Natural killer cell treated with Interleukin-12 subunit alpha and Interleukin-12 subunit beta and Interleukin-15 and Interleukin-18, amount 100 ng/mL, for 72 hours (primary cell): ENCODE data around the gene TPGS1. TPM values are rescaled to one million over a fixed set of nuclear protein-coding genes. Genes with fewer than 3 reads are reported as not detected.

Source experiments
- ATAC-seq, 2 donors: fragments of 150-1000 bp; cut with Tn5 transposase in 1 of 2; sonication (Bioruptor Pico), chemical (Tn5 transposase) in 1 of 2; 2 replicates each; pipeline ENCODE4 v1.10.0; 2021
- DNase-seq: peaks from one replicate; pipeline ENCODE4 v3.0.0; 2022; ENCODE audit warnings: low spot score
- H3K27ac Mint-ChIP-seq, 2 donors: 1 replicate in 1 of 2; 2 replicates in 1 of 2; pipeline ENCODE4 v1.8.0; 2022; ENCODE audit warnings: mixed read lengths in 2 of 2, mild to moderate bottlenecking in 1 of 2, moderate library complexity in 1 of 2
- H3K27me3 Mint-ChIP-seq, 2 donors: 1 replicate in 1 of 2; 2 replicates in 1 of 2; pipeline ENCODE4 v1.8.0; 2022; ENCODE audit warnings: mixed read lengths in 2 of 2
- H3K36me3 Mint-ChIP-seq: one replicate; pipeline ENCODE4 v1.8.0; 2022; ENCODE audit warnings: mixed read lengths
- H3K4me1 Mint-ChIP-seq, 2 donors: 1 replicate in 1 of 2; 2 replicates in 1 of 2; pipeline ENCODE4 v1.8.0; 2022; ENCODE audit warnings: low read depth in 2 of 2, mixed read lengths in 2 of 2, mild to moderate bottlenecking in 1 of 2
- H3K4me3 Mint-ChIP-seq: one replicate; pipeline ENCODE4 v1.8.0; 2022; ENCODE audit warnings: mixed read lengths
- H3K9me3 Mint-ChIP-seq: 2 replicates; pipeline ENCODE4 v1.8.0; 2022; ENCODE audit warnings: mixed read lengths
- total RNA-seq, 2 donors: library from RNA; stranded (reverse); gene quantifications; one replicate each; pipeline ENCODE4 v1.2.3, GENCODE V29; 2022

TPGS1 gene
- total RNA-seq, result 10 to 100 TPM; 16.3 to 17.7 TPM

GRCh38 chr19:507286-508203, at the start of gene TPGS1:
TSS of gene TPGS1 (plus strand) at chr19:507497. CDS start at chr19:507507, 10 bp downstream.
- H3K36me3 Mint-ChIP-seq, result no peaks in the 10 kb centered on the region
- H3K4me3 Mint-ChIP-seq, result peak within 1 kb of the TSS; percentile 93
- no peaks in the 10 kb centered on the region for H3K27me3 Mint-ChIP-seq
- no peaks in the 10 kb centered on the region for H3K9me3 Mint-ChIP-seq
- peak; percentile 75 to 84 for ATAC-seq
- peaks cover 32 to 39% of the 10 kb centered on the region in 2 donors for H3K4me1 Mint-ChIP-seq
- H3K27ac Mint-ChIP-seq, result peak within 1 kb of the TSS; percentile 98 to 99
- DNase-seq, result peak; percentile 88

- Mint-ChIP-seq H3K4me1 (peaks cover 3 to 5% of the 10 kb centered on the region in 2 donors), H3K4me3 (no peak overlapping the region), H3K27ac (no peak overlapping the region), H3K9me3 (no peaks in the 10 kb centered on the region), H3K36me3 (no peaks in the 10 kb centered on the region), H3K27me3 (peaks cover 6 to 11% of the 10 kb centered on the region in 2 donors)
- peak; percentile 55 for DNase-seq
- ATAC-seq, result no peak
Observed at GRCh38 chr19:457636-458035, 49.7 kb upstream of the TPGS1 start.

- Mint-ChIP-seq H3K4me1 (peaks cover 3 to 5% of the 10 kb centered on the region in 2 donors), H3K9me3 (no peaks in the 10 kb centered on the region), H3K27me3 (peaks cover 6 to 13% of the 10 kb centered on the region in 2 donors), H3K36me3 (no peaks in the 10 kb centered on the region), H3K4me3 (no peak overlapping the region), H3K27ac (no peak overlapping the region)
- no peak for ATAC-seq
- peak; percentile 42 for DNase-seq
Observed at GRCh38 chr19:458091-459042, 48.9 kb upstream of the TPGS1 start.

- ATAC-seq (no peak), DNase-seq (no peak)
- Mint-ChIP-seq H3K27ac (no peak overlapping the region), H3K9me3 (peaks cover 5% of the 10 kb centered on the region), H3K4me3 (peak overlapping the region; percentile 32), H3K36me3 (no peaks in the 10 kb centered on the region), H3K27me3 (peaks cover 12 to 16% of the 10 kb centered on the region in 2 donors), H3K4me1 (peaks cover 3 to 5% of the 10 kb centered on the region in 2 donors)
Observed at GRCh38 chr19:459724-460511, 47.4 kb upstream of the TPGS1 start.

- H3K36me3 Mint-ChIP-seq, result no peaks in the 10 kb centered on the region
- ATAC-seq, result no peak
- no peak for DNase-seq
- H3K4me1 Mint-ChIP-seq, result peaks cover 3 to 5% of the 10 kb centered on the region in 2 donors
- H3K27me3 Mint-ChIP-seq, result peaks cover 15 to 19% of the 10 kb centered on the region in 2 donors
- H3K27ac Mint-ChIP-seq, result no peak within 1 kb of the TSS
- peaks cover 8% of the 10 kb centered on the region for H3K9me3 Mint-ChIP-seq
- peak within 1 kb of the TSS; percentile 32 for H3K4me3 Mint-ChIP-seq
Observed at GRCh38 chr19:460877-461720, 46.2 kb upstream of the TPGS1 start, which contains the start of gene SHC2. TSS of gene SHC2 (minus strand) at chr19:461033. CDS start at chr19:460996, 37 bp downstream.

GRCh38 chr19:461721-462551, 45.4 kb upstream of the TPGS1 start:
- H3K27me3 Mint-ChIP-seq, result peaks cover 15 to 19% of the 10 kb centered on the region in 2 donors
- DNase-seq (no peak), ATAC-seq (no peak)
- peak overlapping the region; percentile 8 for H3K4me3 Mint-ChIP-seq
- no peak overlapping the region for H3K27ac Mint-ChIP-seq
- H3K36me3 Mint-ChIP-seq, result no peaks in the 10 kb centered on the region
- peaks cover 3 to 5% of the 10 kb centered on the region in 2 donors for H3K4me1 Mint-ChIP-seq
- peaks cover 8% of the 10 kb centered on the region for H3K9me3 Mint-ChIP-seq

- no peak for DNase-seq
- peaks cover 0 to 3% of the 10 kb centered on the region in 2 donors for H3K4me1 Mint-ChIP-seq
- ATAC-seq, result no peak
Observed at GRCh38 chr19:463483-464207, 43.7 kb upstream of the TPGS1 start.

GRCh38 chr19:464208-464545, 43.1 kb upstream of the TPGS1 start:
- ATAC-seq (no peak), DNase-seq (no peak)
- Mint-ChIP-seq H3K36me3 (no peaks in the 10 kb centered on the region), H3K27me3 (peaks cover 8 to 15% of the 10 kb centered on the region in 2 donors), H3K27ac (no peak overlapping the region), H3K4me3 (no peak overlapping the region), H3K9me3 (peaks cover 8% of the 10 kb centered on the region), H3K4me1 (peaks cover 0 to 3% of the 10 kb centered on the region in 2 donors)

More at GRCh38 chr19:463483-464207, 43.7 kb upstream of the TPGS1 start:
- H3K27ac Mint-ChIP-seq, result no peak overlapping the region
- no peak overlapping the region for H3K4me3 Mint-ChIP-seq
- peaks cover 8 to 15% of the 10 kb centered on the region in 2 donors for H3K27me3 Mint-ChIP-seq
- peaks cover 8% of the 10 kb centered on the region for H3K9me3 Mint-ChIP-seq
- no peaks in the 10 kb centered on the region for H3K36me3 Mint-ChIP-seq

GRCh38 chr19:465056-465816, 42.1 kb upstream of the TPGS1 start:
- peaks cover 0 to 3% of the 10 kb centered on the region in 2 donors for H3K4me1 Mint-ChIP-seq
- H3K4me3 Mint-ChIP-seq, result no peak overlapping the region
- ATAC-seq, result no peak
- H3K27me3 Mint-ChIP-seq, result peaks cover 8 to 15% of the 10 kb centered on the region in 2 donors
- no peak overlapping the region for H3K27ac Mint-ChIP-seq
- peaks cover 8% of the 10 kb centered on the region for H3K9me3 Mint-ChIP-seq
- H3K36me3 Mint-ChIP-seq, result no peaks in the 10 kb centered on the region
- DNase-seq, result no peak

- H3K4me3 Mint-ChIP-seq, result no peak overlapping the region
- H3K4me1 Mint-ChIP-seq, result no peaks in the 10 kb centered on the region
- DNase-seq, result peak; percentile 56
- H3K9me3 Mint-ChIP-seq, result peaks cover 8% of the 10 kb centered on the region
- H3K27me3 Mint-ChIP-seq, result peaks cover 8 to 9% of the 10 kb centered on the region in 2 donors
- no peak overlapping the region for H3K27ac Mint-ChIP-seq
- ATAC-seq, result peak; percentile 7 to 26
- no peaks in the 10 kb centered on the region for H3K36me3 Mint-ChIP-seq
Observed at GRCh38 chr19:467554-467953, 39.7 kb upstream of the TPGS1 start.
